T-helper 22 cell (primary cell): ENCODE data around the gene CTXN2.

ENCODE experiments used
- DNase-seq: peaks from one replicate; pipeline ENCODE4 v3.0.0-alpha.2; 2020; ENCODE audit warnings: low read depth

CTXN2 gene

DNA sequence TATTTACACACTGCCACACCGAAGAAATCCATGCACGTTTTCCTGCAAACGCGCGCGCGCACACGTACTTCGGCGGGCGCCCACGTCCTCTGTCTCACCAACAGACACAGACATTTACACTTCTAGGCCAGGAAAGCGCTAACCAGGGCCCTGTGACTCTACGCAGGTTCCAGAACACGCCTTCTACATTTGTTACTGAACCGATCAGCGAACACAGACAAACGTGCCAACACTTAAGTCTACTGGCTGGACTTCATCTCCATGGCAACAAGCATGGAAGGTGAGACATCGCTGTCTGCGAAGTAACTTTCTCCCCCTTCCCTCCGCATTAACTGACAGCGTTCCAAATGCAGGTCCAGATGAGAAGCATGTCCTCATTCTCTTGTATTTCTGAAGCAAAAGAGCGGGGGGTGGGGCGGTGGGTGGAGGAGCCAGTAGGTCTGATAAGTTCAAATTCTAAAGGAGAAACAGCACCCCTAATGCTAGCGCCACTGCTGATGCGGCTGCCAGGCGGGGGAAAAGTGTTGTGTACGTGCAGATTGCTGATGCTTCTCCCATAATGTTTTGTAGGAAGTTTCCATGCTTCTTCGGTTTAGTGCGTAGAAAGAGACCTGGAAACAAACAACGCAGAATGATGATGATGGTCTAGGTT, at the start of gene CTXN2:
TSS of gene CTXN2 (plus strand) at position 92 of the 652 bp plus-strand sequence. CDS start 9,636 bp downstream, outside the sequence.
- DNase-seq: no peak

DNA sequence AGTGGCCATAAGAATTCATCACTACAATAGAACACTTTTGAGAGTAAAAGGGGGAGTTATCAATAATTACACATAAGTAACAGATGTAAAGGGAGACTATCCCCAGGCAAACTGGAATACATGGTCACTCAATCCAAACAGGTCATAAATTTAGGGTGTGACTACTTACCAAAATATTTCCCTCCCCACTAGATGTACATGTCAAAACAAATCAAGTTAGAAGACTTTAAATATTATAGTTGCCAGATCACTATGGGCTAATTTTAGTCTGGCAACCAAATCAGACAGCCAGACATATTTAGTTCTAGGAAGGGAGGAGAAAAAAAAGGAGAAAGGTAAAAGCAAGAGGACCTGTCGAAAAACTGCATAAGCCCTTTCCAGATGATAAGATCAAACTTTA, 47.6 kb upstream of the CTXN2 start:
- no peak for DNase-seq

DNA sequence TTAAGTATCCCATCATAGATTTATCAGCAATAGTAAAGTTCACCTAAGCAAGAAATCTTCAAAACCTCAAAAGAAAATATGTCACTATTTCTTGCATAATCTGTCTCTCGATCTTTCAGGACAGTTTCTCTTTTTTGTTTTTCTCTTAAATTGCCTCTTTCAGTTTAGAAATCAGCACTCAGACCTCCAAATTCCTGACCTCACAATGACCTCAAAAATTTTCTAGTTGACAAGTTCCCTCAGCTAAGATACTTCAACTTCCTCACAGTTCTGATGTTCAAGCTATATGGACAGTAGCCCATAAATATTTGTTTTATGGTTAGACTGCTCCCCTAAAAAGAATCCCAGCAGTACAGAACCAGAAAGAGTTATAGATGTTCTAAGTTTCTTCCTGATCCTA, 46.6 kb upstream of the CTXN2 start:
- DNase-seq: no peak

DNA sequence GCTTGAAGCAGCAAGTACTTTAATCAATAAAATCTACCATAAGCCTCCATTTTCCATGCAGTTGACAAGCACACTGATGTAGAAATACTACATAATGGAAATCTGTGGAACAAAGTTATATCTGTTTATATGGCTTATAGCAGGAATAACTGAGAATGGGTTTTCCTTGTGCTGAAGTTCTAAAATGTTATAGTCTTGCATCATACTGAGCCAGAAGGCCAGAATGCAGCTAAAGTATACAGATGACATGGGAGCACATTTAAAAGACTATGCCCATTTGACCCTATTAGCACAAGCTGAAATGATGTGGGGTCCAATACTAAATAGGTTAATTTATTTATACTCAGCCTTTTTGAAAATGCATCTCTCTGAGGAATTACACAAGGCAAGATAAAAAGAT, 45.5 kb upstream of the CTXN2 start:
- DNase-seq: no peak

DNA sequence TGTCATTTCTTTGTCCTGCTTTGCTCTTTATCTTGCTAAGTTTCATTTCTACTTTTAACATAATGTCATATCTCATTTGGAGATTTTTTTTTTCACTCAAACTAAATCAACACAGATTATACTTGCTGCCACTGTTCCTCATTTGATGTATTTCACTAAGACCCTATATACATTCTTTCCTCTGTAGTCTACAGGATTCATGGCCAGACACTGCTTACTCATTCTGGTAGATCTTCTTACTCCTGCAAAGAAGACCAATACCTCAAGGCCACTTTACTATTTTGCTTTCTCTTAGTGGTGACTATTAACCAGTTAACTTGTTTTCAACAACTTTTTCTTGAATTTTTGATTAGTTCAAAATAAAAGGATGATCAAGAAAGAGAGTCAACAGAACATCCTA, 44.1 kb upstream of the CTXN2 start:
- no peak for DNase-seq

DNA sequence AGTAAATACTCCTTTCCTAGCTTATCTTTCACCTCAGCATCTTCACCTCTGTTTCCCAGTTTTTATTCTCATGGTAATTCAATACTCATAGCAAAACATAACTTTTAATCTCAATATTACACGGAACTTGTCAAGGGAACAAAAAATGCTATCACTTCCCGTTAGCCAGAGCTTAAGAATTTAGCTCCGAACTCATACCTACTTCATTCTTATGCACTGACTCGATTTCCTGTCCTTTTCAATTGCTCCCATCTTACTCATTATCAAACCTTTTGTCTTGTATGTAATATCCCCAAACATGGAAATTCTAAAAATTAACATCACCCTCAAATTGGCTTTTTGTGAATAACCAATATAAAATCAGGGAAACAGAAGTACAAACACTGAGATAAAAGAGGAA, 41.6 kb upstream of the CTXN2 start:
- no peak for DNase-seq

DNA sequence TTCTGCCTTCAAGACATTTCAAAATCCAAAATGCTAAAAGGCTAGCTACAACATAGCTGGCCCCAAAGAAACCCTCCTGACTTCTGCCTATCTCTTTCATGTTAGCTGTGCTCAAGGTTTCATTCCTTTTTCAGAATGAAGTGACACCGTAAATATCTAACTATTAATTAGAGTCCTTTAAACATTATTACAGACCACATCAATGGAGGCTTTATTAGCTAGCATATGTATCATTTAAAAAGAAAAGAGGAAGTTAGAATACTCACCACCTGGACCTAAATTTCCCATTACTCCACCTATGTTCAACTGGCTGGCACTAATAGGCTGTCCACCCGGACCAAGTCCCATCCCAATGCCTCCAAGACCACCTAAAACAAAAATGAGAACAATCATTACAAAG, 37.9 kb upstream of the CTXN2 start:
- no peak for DNase-seq

DNA sequence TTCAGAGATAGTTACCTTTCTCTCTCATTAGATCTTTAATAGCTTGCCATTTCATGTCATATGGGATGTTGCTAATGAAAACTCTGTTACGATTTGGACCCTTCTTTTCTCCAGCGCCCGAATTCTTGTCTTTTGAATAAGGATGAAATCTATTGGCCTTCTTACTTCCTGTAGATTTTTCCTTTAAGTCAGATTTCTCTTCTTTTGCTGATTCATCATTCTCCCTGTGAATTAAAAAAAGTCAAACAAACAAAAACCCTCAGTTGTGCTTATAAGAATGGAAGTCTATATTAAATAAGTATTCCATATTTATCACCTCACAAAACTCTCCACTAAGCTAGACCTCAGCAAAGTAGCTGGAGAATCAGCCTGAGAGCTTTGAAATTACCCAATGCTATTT, 22.8 kb upstream of the CTXN2 start:
- DNase-seq: no peak

DNA sequence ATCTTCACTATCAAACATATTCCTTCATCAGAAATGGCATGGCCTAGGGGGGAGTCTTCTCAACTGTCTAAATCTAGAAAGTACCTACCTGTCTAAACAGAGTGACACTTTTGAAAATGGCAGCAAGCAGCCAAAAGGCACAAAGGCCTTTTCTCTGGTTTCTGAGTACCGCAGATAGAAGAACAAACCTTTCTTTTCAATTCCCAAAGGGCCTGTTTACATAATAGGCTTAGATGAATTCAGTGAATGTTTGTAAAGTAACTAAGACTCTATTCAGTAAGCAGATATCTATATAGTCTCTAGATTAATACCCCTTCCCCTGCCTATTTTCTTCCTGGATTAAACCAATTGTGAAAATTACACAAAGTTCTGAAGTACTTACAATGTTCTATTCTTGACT, 20.5 kb upstream of the CTXN2 start:
- DNase-seq: no peak

DNA sequence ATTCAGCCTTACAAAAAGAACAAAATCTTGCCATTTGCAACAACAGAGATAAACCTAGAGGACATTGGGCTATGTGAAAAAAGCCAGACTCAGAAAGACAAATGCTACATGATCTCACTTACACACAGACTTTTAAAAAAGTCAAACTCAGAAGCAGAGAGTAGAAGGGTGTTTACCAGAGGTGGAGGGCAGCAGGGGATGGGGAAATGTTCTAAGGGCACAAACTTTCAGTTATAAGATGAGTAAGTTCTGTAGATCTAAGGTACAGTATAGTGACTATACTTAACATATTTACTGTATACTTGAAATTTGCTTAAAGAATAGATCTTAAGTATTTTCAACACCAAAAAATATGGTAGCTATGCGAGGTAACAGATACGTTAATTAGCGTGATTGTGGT, 16.3 kb upstream of the CTXN2 start:
- DNase-seq: no peak

DNA sequence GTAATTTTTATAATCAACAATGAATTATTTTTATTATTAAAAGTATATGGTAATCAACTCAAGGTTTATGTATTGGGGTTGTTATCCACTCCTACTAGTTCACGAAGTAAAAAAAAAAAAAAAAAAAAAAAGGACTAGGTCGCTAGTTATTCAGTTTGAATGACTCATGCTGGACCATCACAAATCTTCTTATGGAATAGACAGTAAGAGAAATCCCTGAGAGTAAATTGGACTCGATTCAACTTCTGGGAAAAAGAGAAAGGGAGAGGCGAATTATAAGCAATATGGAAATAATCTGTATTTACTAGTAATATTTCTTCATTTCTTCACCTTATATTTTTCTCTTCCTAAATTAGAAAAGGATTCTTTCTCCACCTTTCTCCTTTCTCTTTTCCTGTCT, 15.4 kb upstream of the CTXN2 start:
- no peak for DNase-seq

DNA sequence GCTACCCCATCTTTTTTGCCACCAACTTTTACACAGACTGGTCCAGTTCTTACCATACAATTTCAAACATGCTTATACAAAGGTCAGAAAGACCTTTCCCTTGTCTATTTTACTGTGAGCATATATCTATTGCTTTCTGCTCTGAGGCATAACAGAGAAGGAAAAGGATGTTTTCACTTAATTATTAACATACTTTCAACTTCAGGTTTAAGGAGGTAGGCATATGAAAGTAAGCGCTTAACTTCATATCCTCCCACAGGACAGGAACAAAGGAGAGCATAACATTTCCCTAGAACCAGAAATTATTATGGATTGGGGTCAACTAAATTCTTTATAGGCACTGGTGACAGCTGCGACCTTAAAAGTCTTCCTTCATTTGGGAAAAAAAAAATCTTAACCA, 14.5 kb upstream of the CTXN2 start:
- no peak for DNase-seq

DNA sequence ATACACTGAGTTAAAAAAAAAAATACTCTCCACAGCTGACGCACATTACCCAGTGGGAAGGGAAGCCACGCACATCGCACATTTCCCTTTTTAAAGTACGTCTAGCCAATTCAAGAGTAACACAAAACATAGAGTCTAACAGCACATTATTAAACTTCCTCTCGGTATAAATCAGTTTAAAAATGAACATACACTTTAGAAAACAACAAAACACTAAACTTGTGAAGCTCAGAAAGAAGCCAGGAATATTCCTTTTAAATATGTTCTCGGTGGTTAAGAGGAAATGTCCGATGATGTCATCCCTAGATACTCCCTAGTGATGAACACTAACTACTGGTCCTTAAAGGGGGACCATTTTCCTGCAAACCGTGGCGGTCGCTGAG, 14.1 kb upstream of the CTXN2 start:
- no peak for DNase-seq

DNA sequence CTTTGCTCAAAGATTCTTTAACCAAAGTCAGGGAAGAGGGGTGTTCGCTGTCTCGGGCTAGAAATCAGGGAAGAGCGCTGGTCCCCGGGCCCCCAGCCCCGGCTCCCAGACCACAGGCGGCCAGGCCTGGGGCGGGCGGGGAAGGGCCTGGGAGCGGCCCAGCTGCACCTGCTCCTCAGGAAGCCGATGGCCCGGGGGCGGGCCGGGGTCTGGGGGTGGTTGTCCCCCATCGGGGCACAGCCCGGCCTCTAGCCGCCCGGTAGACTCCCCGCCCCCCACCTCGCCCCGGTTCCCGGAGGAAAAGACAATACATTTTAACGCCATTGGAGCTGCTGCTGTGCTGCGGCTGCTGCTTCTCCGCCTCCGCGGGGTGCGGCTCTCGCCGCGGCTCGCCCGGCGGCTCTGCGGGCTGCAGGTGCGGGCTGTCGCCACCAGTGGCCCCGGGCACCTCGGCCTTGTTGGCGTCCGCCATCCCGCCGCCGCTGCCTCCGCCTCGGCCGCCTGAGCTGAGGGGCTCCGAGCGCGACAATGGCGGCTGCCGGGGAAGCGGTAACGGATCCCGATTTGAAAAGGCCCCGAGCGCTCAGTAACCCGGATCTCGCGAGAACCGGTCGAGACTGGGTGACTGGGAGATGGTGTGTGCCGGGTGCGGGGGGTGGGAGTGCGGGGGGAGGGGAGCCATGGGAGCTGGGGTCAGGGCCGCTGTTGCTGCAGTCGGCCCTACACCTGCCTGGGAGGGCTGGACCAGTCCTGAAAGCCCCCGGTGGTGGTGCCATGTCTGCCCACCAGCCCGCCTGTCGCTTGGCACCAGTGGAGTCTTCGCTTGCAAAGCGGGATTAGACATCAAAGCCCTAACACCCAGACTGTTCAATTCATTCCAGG, 13.5 kb upstream of the CTXN2 start, which contains the start of gene MYEF2:
TSS of gene MYEF2 (minus strand) at position 530 of the 882 bp plus-strand sequence. CDS start at position 472, 58 bp downstream.
- DNase-seq: peak; percentile 23

DNA sequence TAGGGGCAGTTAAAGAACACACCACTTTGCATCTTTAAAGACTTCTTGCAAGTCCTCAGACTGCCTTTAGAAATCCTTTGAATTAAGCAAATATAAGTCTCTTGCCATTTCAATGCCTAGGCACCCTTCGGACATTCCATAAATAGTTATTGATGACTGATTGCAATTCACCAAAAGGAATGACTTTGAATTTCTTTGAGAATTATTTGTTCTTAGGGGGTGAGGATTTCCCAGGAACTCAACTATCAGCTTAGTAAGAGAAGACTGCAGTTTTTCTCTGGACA, 12.9 kb upstream of the CTXN2 start:
- DNase-seq: no peak

DNA sequence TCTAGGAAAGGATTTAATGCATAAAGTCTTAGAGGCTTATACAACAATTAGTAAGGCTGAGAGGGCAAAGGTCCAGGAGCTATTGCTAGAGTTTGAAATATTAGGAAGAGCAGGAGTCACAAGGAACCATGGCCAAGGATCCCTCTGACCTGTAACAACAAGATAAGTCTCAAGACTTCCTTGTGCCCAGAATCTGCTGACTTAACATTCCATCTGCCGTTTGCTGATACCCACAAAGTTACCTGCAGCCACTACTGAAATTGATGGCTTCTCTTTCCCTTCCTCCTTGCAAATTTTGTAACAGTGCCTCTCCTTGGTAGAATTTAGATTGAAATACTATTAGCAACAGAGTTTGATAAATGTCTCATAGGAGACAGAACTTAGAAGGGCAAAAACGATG, 8.7 kb upstream of the CTXN2 start:
- DNase-seq: no peak

DNA sequence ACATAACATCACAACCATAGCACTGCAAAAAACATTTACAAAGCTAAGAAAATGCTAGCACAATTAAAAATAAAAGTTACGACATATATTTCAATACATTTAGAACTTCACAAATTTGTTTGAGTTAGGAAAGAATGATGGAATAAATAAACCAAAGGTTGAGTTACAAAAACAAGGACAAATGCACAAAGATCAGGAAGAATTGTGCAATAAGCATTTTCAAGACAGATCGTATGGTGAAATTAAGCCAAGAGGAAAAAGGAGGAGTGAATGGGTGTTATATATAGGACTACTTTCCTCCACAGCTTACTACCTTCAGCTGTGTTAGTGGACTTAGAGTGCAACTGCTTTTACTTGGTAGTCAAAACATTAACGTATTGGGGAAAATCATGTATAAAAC, 5.9 kb upstream of the CTXN2 start:
- no peak for DNase-seq

DNA sequence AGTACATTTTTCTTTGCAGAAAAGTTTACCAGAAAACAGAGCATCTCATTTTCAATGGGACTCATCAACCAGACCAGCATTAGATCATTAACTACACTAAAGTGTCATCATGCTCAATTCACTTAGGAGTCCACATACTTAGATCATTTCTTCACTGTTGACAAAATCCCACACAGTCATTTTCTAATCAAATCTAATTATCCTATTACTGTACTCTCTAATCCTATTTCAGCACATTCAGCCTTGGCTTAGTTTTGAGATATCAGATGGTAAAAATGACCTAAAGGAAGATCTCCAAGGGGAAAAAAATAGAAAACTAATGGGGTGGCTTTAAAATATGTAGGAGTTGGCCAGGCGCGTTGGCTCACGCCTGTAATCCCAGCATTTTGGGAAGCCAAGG, 5.2 kb upstream of the CTXN2 start:
- DNase-seq: no peak

DNA sequence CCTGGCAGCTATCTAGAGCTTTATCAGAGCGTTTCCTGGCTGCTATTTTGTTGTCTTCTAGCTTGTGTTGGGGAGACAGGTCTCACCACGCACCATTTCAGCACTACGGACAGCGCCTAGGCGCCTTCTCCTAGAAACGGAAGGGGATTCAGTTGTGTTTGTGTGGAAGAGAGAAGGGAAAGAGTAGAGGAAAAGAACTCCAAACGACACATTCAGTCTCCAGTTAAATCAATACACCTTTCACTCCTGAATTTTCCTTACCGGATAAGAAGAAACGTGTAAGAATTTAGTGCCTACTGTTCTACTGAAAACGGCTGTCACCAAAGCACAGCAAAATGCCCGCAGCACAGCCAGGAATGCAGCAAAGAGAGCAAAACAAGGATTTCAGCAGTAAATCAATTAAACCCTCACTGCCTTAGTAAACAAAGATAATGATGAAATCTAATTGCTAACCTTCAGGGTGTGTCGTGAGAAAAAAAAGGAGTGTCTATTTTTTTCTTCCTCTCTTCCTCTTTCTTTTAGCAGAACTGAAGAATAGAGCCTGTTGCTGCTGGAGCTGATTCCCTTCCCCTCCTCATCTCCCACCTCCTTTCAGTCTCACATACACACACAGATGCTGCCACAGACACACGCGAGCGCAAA, 412 bp upstream of the CTXN2 start:
- no peak for DNase-seq

DNA sequence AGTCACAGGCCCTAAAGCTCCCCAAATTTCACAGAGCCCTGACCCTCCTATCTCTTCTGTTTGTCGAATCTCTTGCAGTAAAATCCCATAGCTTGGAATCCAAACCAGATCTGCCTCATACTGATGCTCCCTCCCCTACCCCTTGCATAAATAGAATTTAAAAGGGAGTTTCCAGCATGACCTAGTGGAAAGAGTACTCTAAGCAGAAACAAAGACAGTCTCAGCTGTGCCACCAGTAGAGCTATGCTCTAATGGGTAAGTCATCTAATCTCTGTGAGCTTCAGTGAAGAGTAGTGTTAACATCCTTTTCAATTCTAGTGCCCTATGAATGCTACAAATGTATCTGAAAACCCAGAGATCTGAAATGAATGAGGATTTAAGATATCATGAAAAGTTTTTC, 10.6 kb downstream of the CTXN2 start:
- no peak for DNase-seq

DNA sequence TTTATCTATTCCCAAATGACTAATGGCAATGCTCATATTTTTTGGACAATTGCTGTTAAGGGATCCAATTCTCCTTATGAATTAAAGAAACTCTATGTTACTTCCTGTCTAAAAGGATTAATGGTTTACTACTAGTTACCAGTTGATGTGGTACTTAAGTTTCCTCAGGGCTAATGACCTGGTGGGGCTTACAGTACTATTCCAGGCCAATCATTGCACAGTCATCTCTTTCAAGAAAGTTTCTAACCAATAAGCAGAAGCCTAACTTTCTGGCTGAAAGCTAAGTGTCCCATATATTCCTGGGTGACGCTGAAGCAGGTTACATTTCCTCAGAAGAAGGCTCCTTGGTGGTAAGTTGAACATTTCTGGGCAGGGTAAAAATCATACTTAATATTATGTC, 14.5 kb downstream of the CTXN2 start, which contains the start of gene SLC12A1:
TSS of gene SLC12A1 (plus strand) at position 322 of the 400 bp plus-strand sequence. CDS start 1,418 bp downstream, outside the sequence.
- DNase-seq: no peak

DNA sequence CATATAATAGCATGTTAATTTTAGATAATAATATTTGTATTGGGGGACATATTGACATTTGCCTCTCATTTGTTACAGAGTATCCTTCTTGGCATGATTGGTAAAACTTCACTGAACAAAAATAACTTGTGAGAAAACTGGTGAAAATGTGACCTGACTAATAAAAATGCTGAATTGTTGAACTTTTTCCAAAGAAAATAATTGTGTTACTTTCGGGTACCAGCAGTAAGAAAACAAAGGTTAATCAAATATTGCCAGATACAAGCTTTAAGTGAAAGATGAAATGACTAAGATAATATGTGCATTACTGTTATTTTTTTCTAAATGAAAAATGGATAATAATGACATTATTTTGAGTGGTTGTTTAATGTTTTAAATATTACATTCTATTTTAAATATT, 29.8 kb downstream of the CTXN2 start:
- DNase-seq: no peak

DNA sequence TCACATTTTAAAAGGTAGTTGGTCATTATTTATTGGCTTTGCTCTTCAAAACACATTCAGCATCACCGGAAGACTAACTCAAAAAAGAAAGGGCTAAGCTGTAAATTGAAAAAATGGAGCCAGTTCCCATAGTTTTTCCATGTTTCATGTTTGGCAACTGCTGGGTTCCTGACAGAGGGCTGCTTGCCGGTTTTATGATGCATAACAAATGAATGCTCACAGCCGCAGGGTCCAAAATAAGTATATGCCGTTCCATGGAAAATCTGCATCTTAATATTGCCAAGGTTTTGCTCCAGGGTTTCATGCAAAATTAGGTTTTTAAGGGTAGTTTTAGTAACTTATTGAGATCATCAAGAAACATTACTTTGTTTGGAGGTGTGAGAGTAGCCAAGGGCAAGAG, 30.4 kb downstream of the CTXN2 start:
- DNase-seq: no peak
